GM23338 (cell line): ENCODE results near the gene RPS6KB1. TPM values are rescaled to one million over a fixed set of nuclear protein-coding genes. Genes with fewer than 3 reads are reported as not detected.

Experiments used
- ATAC-seq: fragments of 200-7000 bp; cut with Tn5 transposase; 3 replicates; pipeline ENCODE4 v1.9.1; 2020
- DNase-seq: peaks from one replicate; pipeline ENCODE4 v3.0.0-alpha.2; 2015; ENCODE audit warnings: low spot score
- H2AFZ ChIP-seq: fragments of 200-600 bp; sonication (generic); 2 replicates; pipeline ENCODE4 v1.8.0; 2016; ENCODE audit warnings: antibody characterized with exemption, mild to moderate bottlenecking, moderate library complexity
- H3F3A ChIP-seq: fragments of 200-600 bp; sonication (generic); replicated peaks from 2 replicates; pipeline ENCODE4 v1.8.0; 2017; ENCODE audit warnings: antibody characterized with exemption, mixed run types, low read depth
- H3K27ac ChIP-seq: fragments of 200-600 bp; sonication (generic); 2 replicates; pipeline ENCODE4 v1.6.1; 2016; ENCODE audit warnings: low read depth
- H3K27me3 ChIP-seq: fragments of 200-600 bp; sonication (generic); 2 replicates; pipeline ENCODE4 v1.8.0; 2016; ENCODE audit warnings: mild to moderate bottlenecking, mixed run types, moderate library complexity; ENCODE audit not compliant: insufficient read depth
- H3K36me3 ChIP-seq: fragments of 200-600 bp; sonication (generic); 2 replicates; pipeline ENCODE4 v1.8.0; 2016; ENCODE audit warnings: mild to moderate bottlenecking; ENCODE audit not compliant: insufficient read depth
- H3K4me1 ChIP-seq: fragments of 200-600 bp; sonication (generic); 2 replicates; pipeline ENCODE4 v1.8.0; 2016; ENCODE audit warnings: mild to moderate bottlenecking, moderate library complexity; ENCODE audit not compliant: insufficient read depth
- H3K4me2 ChIP-seq: fragments of 200-600 bp; sonication (generic); 2 replicates; pipeline ENCODE4 v1.7.1; 2017; ENCODE audit warnings: mixed run types
- H3K4me3 ChIP-seq: fragments of 200-600 bp; sonication (generic); 2 replicates; pipeline ENCODE4 v1.6.1; 2016; ENCODE audit warnings: mixed run types
- H3K79me2 ChIP-seq: fragments of 200-600 bp; sonication (generic); replicated peaks from 2 replicates; pipeline ENCODE4 v1.8.0; 2017; ENCODE audit warnings: mild to moderate bottlenecking; ENCODE audit not compliant: insufficient read depth
- H3K9me2 ChIP-seq: fragments of 200-600 bp; sonication (generic); 2 replicates; pipeline ENCODE4 v1.8.0; 2017; ENCODE audit not compliant: insufficient read depth
- H4K20me1 ChIP-seq: fragments of 200-600 bp; sonication (generic); replicated peaks from 2 replicates; pipeline ENCODE4 v1.8.0; 2017; ENCODE audit warnings: mild to moderate bottlenecking; ENCODE audit not compliant: insufficient read depth
- H3K27ac Mint-ChIP-seq: 2 replicates; pipeline ENCODE4 v1.8.0; 2020; ENCODE audit warnings: inconsistent platforms, mild to moderate bottlenecking, moderate library complexity, mixed read lengths
- H3K27me3 Mint-ChIP-seq: 3 replicates; pipeline ENCODE4 v1.8.0; 2022; ENCODE audit warnings: low read depth, mild to moderate bottlenecking, moderate library complexity, mixed read lengths, inconsistent platforms; ENCODE audit not compliant: insufficient read depth, poor library complexity
- H3K36me3 Mint-ChIP-seq: 3 replicates; pipeline ENCODE4 v1.8.0; 2021; ENCODE audit warnings: low read depth, mild to moderate bottlenecking, inconsistent platforms, moderate library complexity, mixed read lengths
- H3K4me1 Mint-ChIP-seq: 3 replicates; pipeline ENCODE4 v1.8.0; 2020; ENCODE audit warnings: mild to moderate bottlenecking, inconsistent platforms, mixed read lengths
- H3K4me3 Mint-ChIP-seq: 3 replicates; pipeline ENCODE4 v1.8.0; 2021; ENCODE audit warnings: moderate library complexity, mild to moderate bottlenecking, inconsistent platforms, mixed read lengths
- H3K9me3 Mint-ChIP-seq: 3 replicates; pipeline ENCODE4 v1.8.0; 2020; ENCODE audit warnings: moderate library complexity, mild to moderate bottlenecking, inconsistent platforms, mixed read lengths
- CTCF ChIP-seq, 2 experiments: fragments of 200-600 bp in 1 of 2; sonication (generic) in 1 of 2; conservative IDR thresholded peaks; 2 replicates each; pipeline versions ENCODE4 v1.5.1 to v1.6.1; 2016 to 2017; ENCODE audit warnings: antibody characterized with exemption in 2 of 2, low read depth in 2 of 2, mild to moderate bottlenecking in 2 of 2, moderate library complexity in 1 of 2
- EZH2phosphoT487 ChIP-seq: fragments of 200-600 bp; sonication (generic); IDR thresholded peaks from one replicate; pipeline ENCODE4 v1.8.1; 2018; ENCODE audit warnings: antibody characterized with exemption; ENCODE audit not compliant: unreplicated experiment
- JUNB ChIP-seq: IDR thresholded peaks from one replicate; pipeline ENCODE4 v1.6.1; 2016; ENCODE audit warnings: antibody characterized with exemption; ENCODE audit not compliant: unreplicated experiment
- POLR2AphosphoS5 ChIP-seq: IDR thresholded peaks from 2 replicates; pipeline ENCODE4 v1.6.1; 2016; ENCODE audit warnings: antibody characterized with exemption, low read depth
- ZNF331 ChIP-seq: fragments of 250-450 bp; sonication (Bioruptor Pico); IDR thresholded peaks from 2 replicates; pipeline ENCODE4 v1.5.0; 2020; ENCODE audit warnings: low read depth, mild to moderate bottlenecking, moderate library complexity
- polyA plus RNA-seq: library from polyadenylated mRNA; unstranded; fragments of >200 nt; fragmentation: Nextera tagmentation; extraction: Ambion mirVana; gene quantifications from 2 replicates; pipeline ENCODE4 v1.2.1, GENCODE V29; 2016
- total RNA-seq: library from RNA; depleted of rRNA; stranded (reverse); fragments of >200 nt; shearing (Covaris generic); gene quantifications from 2 replicates; pipeline ENCODE4 v1.2.3, GENCODE V29; 2014
- TF ChIP-seq, protein P1 (sequence below): fragments of 250-450 bp; sonication (Bioruptor Pico); IDR thresholded peaks from 2 replicates; pipeline ENCODE4 v1.5.0; 2020; ENCODE audit warnings: mild to moderate bottlenecking, moderate library complexity

The RPS6KB1 gene
- total and polyA plus RNA-seq, 2 experiments from 2014 or later = 19.5 to 21.7 TPM

GRCh38 chr17:59848385-59848668 lies 44.6 kb upstream of the RPS6KB1 start:
- H3K9me2 ChIP-seq = peaks cover 5% of the 10 kb centered on the region; the same call in 1 of the 2 replicates
- no peaks in the 10 kb centered on the region for H4K20me1 ChIP-seq
- no peak overlapping the region for H3K4me2 ChIP-seq
- no peak for DNase-seq
- H3K27ac ChIP-seq = no peak overlapping the region
- H3K4me1 ChIP-seq = peaks cover 17% of the 10 kb centered on the region
- no peaks in the 10 kb centered on the region for H3K36me3 ChIP-seq
- no peak for TF ChIP-seq POLR2AphosphoS5
- TF ChIP-seq JUNB = no peak
- TF ChIP-seq CTCF (conservative IDR thresholded peaks at IDR 0.05; ENCODE audit: low read depth in 2 of 2) = no peak
- TF ChIP-seq, protein P1, sequence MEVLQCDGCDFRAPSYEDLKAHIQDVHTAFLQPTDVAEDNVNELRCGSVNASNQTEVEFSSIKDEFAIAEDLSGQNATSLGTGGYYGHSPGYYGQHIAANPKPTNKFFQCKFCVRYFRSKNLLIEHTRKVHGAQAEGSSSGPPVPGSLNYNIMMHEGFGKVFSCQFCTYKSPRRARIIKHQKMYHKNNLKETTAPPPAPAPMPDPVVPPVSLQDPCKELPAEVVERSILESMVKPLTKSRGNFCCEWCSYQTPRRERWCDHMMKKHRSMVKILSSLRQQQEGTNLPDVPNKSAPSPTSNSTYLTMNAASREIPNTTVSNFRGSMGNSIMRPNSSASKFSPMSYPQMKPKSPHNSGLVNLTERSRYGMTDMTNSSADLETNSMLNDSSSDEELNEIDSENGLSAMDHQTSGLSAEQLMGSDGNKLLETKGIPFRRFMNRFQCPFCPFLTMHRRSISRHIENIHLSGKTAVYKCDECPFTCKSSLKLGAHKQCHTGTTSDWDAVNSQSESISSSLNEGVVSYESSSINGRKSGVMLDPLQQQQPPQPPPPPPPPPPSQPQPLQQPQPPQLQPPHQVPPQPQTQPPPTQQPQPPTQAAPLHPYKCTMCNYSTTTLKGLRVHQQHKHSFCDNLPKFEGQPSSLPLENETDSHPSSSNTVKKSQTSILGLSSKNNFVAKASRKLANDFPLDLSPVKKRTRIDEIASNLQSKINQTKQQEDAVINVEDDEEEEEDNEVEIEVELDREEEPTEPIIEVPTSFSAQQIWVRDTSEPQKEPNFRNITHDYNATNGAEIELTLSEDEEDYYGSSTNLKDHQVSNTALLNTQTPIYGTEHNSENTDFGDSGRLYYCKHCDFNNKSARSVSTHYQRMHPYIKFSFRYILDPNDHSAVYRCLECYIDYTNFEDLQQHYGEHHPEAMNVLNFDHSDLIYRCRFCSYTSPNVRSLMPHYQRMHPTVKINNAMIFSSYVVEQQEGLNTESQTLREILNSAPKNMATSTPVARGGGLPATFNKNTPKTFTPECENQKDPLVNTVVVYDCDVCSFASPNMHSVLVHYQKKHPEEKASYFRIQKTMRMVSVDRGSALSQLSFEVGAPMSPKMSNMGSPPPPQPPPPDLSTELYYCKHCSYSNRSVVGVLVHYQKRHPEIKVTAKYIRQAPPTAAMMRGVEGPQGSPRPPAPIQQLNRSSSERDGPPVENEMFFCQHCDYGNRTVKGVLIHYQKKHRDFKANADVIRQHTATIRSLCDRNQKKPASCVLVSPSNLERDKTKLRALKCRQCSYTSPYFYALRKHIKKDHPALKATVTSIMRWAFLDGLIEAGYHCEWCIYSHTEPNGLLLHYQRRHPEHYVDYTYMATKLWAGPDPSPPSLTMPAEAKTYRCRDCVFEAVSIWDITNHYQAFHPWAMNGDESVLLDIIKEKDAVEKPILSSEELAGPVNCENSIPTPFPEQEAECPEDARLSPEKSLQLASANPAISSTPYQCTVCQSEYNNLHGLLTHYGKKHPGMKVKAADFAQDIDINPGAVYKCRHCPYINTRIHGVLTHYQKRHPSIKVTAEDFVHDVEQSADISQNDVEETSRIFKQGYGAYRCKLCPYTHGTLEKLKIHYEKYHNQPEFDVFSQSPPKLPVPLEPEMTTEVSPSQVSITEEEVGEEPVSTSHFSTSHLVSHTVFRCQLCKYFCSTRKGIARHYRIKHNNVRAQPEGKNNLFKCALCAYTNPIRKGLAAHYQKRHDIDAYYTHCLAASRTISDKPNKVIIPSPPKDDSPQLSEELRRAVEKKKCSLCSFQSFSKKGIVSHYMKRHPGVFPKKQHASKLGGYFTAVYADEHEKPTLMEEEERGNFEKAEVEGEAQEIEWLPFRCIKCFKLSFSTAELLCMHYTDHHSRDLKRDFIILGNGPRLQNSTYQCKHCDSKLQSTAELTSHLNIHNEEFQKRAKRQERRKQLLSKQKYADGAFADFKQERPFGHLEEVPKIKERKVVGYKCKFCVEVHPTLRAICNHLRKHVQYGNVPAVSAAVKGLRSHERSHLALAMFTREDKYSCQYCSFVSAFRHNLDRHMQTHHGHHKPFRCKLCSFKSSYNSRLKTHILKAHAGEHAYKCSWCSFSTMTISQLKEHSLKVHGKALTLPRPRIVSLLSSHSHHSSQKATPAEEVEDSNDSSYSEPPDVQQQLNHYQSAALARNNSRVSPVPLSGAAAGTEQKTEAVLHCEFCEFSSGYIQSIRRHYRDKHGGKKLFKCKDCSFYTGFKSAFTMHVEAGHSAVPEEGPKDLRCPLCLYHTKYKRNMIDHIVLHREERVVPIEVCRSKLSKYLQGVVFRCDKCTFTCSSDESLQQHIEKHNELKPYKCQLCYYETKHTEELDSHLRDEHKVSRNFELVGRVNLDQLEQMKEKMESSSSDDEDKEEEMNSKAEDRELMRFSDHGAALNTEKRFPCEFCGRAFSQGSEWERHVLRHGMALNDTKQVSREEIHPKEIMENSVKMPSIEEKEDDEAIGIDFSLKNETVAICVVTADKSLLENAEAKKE (CRISPR knock-in tag) = no peak
- no peak for TF ChIP-seq ZNF331 (CRISPR knock-in tag)
- no peak for TF ChIP-seq EZH2phosphoT487
- no peaks in the 10 kb centered on the region for H3K79me2 ChIP-seq
- Mint-ChIP-seq H3K36me3 (peaks cover 1% of the 10 kb centered on the region; the same call in 2 of the 3 replicates), H3K4me1 (peaks cover 42% of the 10 kb centered on the region), H3K4me3 (no peak overlapping the region), H3K9me3 (no peaks in the 10 kb centered on the region; the same call in 2 of the 3 replicates), H3K27me3 (peaks cover 32% of the 10 kb centered on the region), H3K27ac (no peak overlapping the region)
- H3F3A ChIP-seq = no peaks in the 10 kb centered on the region
- ATAC-seq = no peak
- H2AFZ ChIP-seq = no peak overlapping the region
- H3K27me3 ChIP-seq = no peaks in the 10 kb centered on the region
- no peak overlapping the region for H3K4me3 ChIP-seq
